HepG2 (cell line): ENCODE measurements around the gene PACS1. TPM values are rescaled to one million over a fixed set of nuclear protein-coding genes. Genes with fewer than 3 reads are reported as not detected.

Experiments used
- CENPX ChIP-seq: sonication (generic); formaldehyde crosslinking; IDR thresholded peaks from 2 replicates; pipeline ENCODE4 v1.9.0; 2021; ENCODE audit warnings: mild to moderate bottlenecking, missing genetic modification reagents, moderate library complexity
- FOSL1 ChIP-seq: sonication (generic); formaldehyde crosslinking; IDR thresholded peaks from 2 replicates; pipeline ENCODE4 v1.9.0; 2021; ENCODE audit warnings: missing genetic modification reagents, borderline replicate concordance
- JUNB ChIP-seq: sonication (generic); formaldehyde crosslinking; IDR thresholded peaks from 2 replicates; pipeline ENCODE4 v1.8.0; 2022; ENCODE audit warnings: missing genetic modification reagents, mild to moderate bottlenecking, borderline replicate concordance
- NAIF1 ChIP-seq: sonication (generic); formaldehyde crosslinking; IDR thresholded peaks from 2 replicates; pipeline ENCODE4 v1.5.0; 2020; ENCODE audit warnings: mild to moderate bottlenecking, missing genetic modification reagents, borderline replicate concordance
- PCBP1 ChIP-seq: fragments of 200-400 bp; formaldehyde crosslinking; IDR thresholded peaks from 2 replicates; pipeline ENCODE4 v1.6.1; 2017; ENCODE audit warnings: mild to moderate bottlenecking, low read depth, low read length, borderline replicate concordance
- PHB2 ChIP-seq: fragments of 450-650 bp; IDR thresholded peaks from 2 replicates; pipeline ENCODE4 v1.6.1; 2018; ENCODE audit not compliant: partially characterized antibody
- PHF20 ChIP-seq: sonication (generic); formaldehyde crosslinking; IDR thresholded peaks from 2 replicates; pipeline ENCODE4 v1.5.0; 2020; ENCODE audit warnings: mild to moderate bottlenecking, missing genetic modification reagents
- PHF21A ChIP-seq: sonication (generic); formaldehyde crosslinking; IDR thresholded peaks from 2 replicates; pipeline ENCODE4 v1.5.0; 2020; ENCODE audit warnings: mild to moderate bottlenecking, missing genetic modification reagents
- RBAK ChIP-seq: sonication (generic); formaldehyde crosslinking; IDR thresholded peaks from 2 replicates; pipeline ENCODE4 v1.5.1; 2020; ENCODE audit warnings: mild to moderate bottlenecking, missing genetic modification reagents
- SOX5 ChIP-seq: IDR thresholded peaks from 2 replicates; pipeline ENCODE4 v1.6.1; 2016; ENCODE audit warnings: borderline replicate concordance
- STAG1 ChIP-seq: sonication (generic); formaldehyde crosslinking; IDR thresholded peaks from 2 replicates; pipeline ENCODE4 v1.4.0; 2020; ENCODE audit warnings: missing genetic modification reagents
- XRCC5 ChIP-seq: fragments of 200-400 bp; formaldehyde crosslinking; optimal IDR thresholded peaks from 2 replicates; pipeline ENCODE3; 2017; ENCODE audit warnings: mild to moderate bottlenecking, low read length
- ZFP90 ChIP-seq: sonication (generic); formaldehyde crosslinking; IDR thresholded peaks from 2 replicates; pipeline ENCODE4 v1.8.0; 2022; ENCODE audit warnings: missing genetic modification reagents, mild to moderate bottlenecking, inconsistent platforms, borderline replicate concordance
- ZNF180 ChIP-seq: sonication (generic); formaldehyde crosslinking; IDR thresholded peaks from 2 replicates; pipeline ENCODE4 v1.4.0; 2020; ENCODE audit warnings: low read depth, missing genetic modification reagents, borderline replicate concordance
- ZNF629 ChIP-seq: sonication (generic); formaldehyde crosslinking; conservative IDR thresholded peaks from 2 replicates; pipeline ENCODE4 v1.5.0; 2020; ENCODE audit warnings: missing genetic modification reagents
- polyA plus RNA-seq, 8 experiments: library from polyadenylated mRNA; depleted of rRNA in 3 of 8; stranded (reverse) in 7 of 8; unstranded in 1 of 8; fragments of >200 nt; fragmentation: Illumina TruSeq in 4 of 8; extraction: Trizol in 4 of 8; gene quantifications; 2 replicates each; pipeline versions ENCODE4 v1.2.1 to v1.2.3, GENCODE V29; 2011 to 2016; ENCODE audit warnings: low read depth in 4 of 8, missing spikeins in 1 of 8, mixed read lengths in 1 of 8; ENCODE audit not compliant: insufficient read depth in 1 of 8
- total RNA-seq, 5 experiments: library from RNA; depleted of rRNA; stranded (reverse); fragments of >200 nt; fragmentation: Illumina TruSeq; extraction: Trizol; gene quantifications; 2 replicates each; pipeline ENCODE4 v1.2.3, GENCODE V29; 2016; ENCODE audit warnings: low read depth in 1 of 5
- TF ChIP-seq, protein P1 (sequence below): sonication (generic); formaldehyde crosslinking; IDR thresholded peaks from 2 replicates; pipeline ENCODE4 v1.9.0; 2021; ENCODE audit warnings: missing genetic modification reagents, mild to moderate bottlenecking, borderline replicate concordance
- TF ChIP-seq, protein P2 (sequence below): sonication (generic); formaldehyde crosslinking; IDR thresholded peaks from 2 replicates; pipeline ENCODE4 v1.8.1; 2023; ENCODE audit warnings: mild to moderate bottlenecking, missing genetic modification reagents
- TF ChIP-seq, protein P3 (sequence below): sonication (generic); formaldehyde crosslinking; IDR thresholded peaks from 2 replicates; pipeline ENCODE4 v1.4.0; 2020; ENCODE audit warnings: missing genetic modification reagents
- TF ChIP-seq, protein P4 (sequence below): conservative IDR thresholded peaks from 2 replicates; pipeline ENCODE4 v1.6.1; 2018; ENCODE audit warnings: missing genetic modification reagents

Gene PACS1
- total and polyA plus RNA-seq, 2 of the 13 experiments (the other 11 are each of a cell fraction or from before 2014, with no cell fraction given), result 7.6 to 8.6 TPM

- TF ChIP-seq, protein P1, sequence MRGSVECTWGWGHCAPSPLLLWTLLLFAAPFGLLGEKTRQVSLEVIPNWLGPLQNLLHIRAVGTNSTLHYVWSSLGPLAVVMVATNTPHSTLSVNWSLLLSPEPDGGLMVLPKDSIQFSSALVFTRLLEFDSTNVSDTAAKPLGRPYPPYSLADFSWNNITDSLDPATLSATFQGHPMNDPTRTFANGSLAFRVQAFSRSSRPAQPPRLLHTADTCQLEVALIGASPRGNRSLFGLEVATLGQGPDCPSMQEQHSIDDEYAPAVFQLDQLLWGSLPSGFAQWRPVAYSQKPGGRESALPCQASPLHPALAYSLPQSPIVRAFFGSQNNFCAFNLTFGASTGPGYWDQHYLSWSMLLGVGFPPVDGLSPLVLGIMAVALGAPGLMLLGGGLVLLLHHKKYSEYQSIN (CRISPR knock-in tag), result no peak
- TF ChIP-seq ZNF629 (CRISPR knock-in tag), result 0 out of 2 replicates have a peak, but pooled peaks have one; percentile 35
- peak; percentile 68 for TF ChIP-seq XRCC5
- TF ChIP-seq STAG1 (CRISPR knock-in tag), result no peak
- TF ChIP-seq PHF20 (CRISPR knock-in tag), result peak; percentile 96
- TF ChIP-seq SOX5 (CRISPR knock-in tag), result no peak; the same call in 1 of the 2 replicates
- peak; percentile 88 for TF ChIP-seq PHF21A (CRISPR knock-in tag)
- TF ChIP-seq, protein P2, sequence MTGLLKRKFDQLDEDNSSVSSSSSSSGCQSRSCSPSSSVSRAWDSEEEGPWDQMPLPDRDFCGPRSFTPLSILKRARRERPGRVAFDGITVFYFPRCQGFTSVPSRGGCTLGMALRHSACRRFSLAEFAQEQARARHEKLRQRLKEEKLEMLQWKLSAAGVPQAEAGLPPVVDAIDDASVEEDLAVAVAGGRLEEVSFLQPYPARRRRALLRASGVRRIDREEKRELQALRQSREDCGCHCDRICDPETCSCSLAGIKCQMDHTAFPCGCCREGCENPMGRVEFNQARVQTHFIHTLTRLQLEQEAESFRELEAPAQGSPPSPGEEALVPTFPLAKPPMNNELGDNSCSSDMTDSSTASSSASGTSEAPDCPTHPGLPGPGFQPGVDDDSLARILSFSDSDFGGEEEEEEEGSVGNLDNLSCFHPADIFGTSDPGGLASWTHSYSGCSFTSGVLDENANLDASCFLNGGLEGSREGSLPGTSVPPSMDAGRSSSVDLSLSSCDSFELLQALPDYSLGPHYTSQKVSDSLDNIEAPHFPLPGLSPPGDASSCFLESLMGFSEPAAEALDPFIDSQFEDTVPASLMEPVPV (CRISPR knock-in tag), result peak; percentile 90
- TF ChIP-seq RBAK (CRISPR knock-in tag), result no peak
- TF ChIP-seq, protein P3, sequence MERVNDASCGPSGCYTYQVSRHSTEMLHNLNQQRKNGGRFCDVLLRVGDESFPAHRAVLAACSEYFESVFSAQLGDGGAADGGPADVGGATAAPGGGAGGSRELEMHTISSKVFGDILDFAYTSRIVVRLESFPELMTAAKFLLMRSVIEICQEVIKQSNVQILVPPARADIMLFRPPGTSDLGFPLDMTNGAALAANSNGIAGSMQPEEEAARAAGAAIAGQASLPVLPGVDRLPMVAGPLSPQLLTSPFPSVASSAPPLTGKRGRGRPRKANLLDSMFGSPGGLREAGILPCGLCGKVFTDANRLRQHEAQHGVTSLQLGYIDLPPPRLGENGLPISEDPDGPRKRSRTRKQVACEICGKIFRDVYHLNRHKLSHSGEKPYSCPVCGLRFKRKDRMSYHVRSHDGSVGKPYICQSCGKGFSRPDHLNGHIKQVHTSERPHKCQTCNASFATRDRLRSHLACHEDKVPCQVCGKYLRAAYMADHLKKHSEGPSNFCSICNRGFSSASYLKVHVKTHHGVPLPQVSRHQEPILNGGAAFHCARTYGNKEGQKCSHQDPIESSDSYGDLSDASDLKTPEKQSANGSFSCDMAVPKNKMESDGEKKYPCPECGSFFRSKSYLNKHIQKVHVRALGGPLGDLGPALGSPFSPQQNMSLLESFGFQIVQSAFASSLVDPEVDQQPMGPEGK (CRISPR knock-in tag), result peak; percentile 80
- TF ChIP-seq ZNF180 (CRISPR knock-in tag), result no peak
- peak; percentile 86 for TF ChIP-seq NAIF1
- TF ChIP-seq, protein P4, sequence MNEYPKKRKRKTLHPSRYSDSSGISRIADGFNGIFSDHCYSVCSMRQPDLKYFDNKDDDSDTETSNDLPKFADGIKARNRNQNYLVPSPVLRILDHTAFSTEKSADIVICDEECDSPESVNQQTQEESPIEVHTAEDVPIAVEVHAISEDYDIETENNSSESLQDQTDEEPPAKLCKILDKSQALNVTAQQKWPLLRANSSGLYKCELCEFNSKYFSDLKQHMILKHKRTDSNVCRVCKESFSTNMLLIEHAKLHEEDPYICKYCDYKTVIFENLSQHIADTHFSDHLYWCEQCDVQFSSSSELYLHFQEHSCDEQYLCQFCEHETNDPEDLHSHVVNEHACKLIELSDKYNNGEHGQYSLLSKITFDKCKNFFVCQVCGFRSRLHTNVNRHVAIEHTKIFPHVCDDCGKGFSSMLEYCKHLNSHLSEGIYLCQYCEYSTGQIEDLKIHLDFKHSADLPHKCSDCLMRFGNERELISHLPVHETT, result peak; percentile 92
- TF ChIP-seq FOSL1 (CRISPR knock-in tag), result no peak
- no peak for TF ChIP-seq CENPX (CRISPR knock-in tag)
- no peak for TF ChIP-seq PHB2
- peak; percentile 78 for TF ChIP-seq ZFP90 (CRISPR knock-in tag)
- no peak for TF ChIP-seq JUNB
- TF ChIP-seq PCBP1, result 0 out of 2 replicates have a peak, but pooled peaks have one; percentile 43
These were observed 18.1 kb upstream of the PACS1 start, which contains the start of gene SF3B2 (continued) for GRCh38 chr11:66051766-66052663.
